SK-N-MC (cell line): ENCODE data around the gene FZD7.

ENCODE experiments used
- DNase-seq: peaks from one replicate; pipeline ENCODE4 v3.0.0-alpha.2; 2011; ENCODE audit warnings: low read depth, low spot score
- H3K27ac ChIP-seq: fragments of 200-600 bp; sonication (generic); 2 replicates; pipeline ENCODE4 v1.5.1; 2016; ENCODE audit warnings: mixed run types
- H3K36me3 ChIP-seq: fragments of 200-600 bp; sonication (generic); 2 replicates; pipeline ENCODE4 v1.6.1; 2017; ENCODE audit warnings: antibody characterized with exemption, low read length, mixed read lengths; ENCODE audit not compliant: insufficient read depth
- H3K4me3 ChIP-seq: fragments of 200-600 bp; sonication (generic); 2 replicates; pipeline ENCODE4 v1.5.1; 2016
- H3K9ac ChIP-seq: fragments of 200-600 bp; sonication (generic); 2 replicates; pipeline ENCODE4 v1.8.0; 2017; ENCODE audit warnings: mixed run types, mixed read lengths; ENCODE audit not compliant: insufficient read length
- H3K9me3 ChIP-seq: fragments of 200-600 bp; sonication (generic); 2 replicates; pipeline ENCODE4 v1.6.1; 2017; ENCODE audit warnings: low read depth, mild to moderate bottlenecking, antibody characterized with exemption, low read length, moderate library complexity, mixed read lengths
- EZH2 ChIP-seq: fragments of 200-600 bp; sonication (generic); IDR thresholded peaks from one replicate; pipeline ENCODE4 v1.6.1; 2017; ENCODE audit warnings: antibody characterized with exemption
- FOXP2 ChIP-seq: optimal IDR thresholded peaks from 2 replicates; pipeline ENCODE3; 2011; ENCODE audit warnings: mild to moderate bottlenecking, moderate library complexity; ENCODE audit not compliant: insufficient read depth; ENCODE audit errors: extremely low read length, control extremely low read depth
- POLR2AphosphoS5 ChIP-seq: IDR thresholded peaks from 2 replicates; pipeline ENCODE4 v1.6.1; 2012; ENCODE audit warnings: mild to moderate bottlenecking, low read depth, low read length, borderline replicate concordance

FZD7 gene

DNA sequence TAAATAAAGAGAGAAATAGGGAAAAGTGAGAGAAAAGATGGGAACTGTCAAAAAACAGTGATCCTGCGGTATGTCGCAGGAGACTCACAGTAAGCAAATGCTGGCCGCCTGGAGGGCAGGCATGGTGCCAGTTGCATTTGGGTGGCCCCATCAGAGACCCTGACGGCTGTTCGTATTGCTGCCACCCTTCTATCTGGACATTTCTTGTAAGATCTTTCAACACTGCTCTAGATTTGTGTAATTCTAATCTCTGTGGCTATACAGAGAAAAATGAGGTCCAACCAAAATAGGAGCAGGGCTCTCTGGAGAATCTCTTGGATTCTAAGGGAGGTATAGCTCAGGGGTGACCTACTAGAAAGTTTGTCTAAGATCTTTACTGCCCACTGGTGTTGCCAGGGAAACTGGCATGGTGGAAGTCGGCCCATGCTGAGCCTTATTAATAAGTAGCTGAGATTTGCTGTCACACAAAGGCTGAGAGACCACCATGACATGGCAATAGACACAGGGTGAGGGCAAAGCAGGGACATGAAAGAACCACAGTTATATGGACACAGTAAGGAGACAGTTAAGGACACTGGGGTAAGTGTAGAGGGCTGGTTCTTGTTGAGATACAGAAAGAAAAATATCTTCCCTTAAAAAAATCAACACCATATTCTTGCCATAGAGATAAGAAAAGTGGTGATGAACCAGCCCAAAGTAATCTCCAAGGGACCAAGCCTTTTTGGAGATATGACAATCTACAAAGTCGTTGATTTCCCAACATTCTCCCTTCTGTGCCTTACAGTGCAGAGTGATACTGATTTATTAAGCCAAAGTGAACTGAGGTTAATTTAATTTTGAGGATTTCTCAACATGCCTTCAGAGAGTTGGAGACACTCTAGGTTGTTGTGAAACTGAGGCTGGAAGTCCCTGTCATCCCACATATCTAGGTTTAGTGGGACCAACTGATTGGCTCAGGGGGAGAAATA lies 26.4 kb upstream of the FZD7 start:
- DNase-seq: no peak
- no peaks in the 10 kb centered on the region for H3K9me3 ChIP-seq
- H3K36me3 ChIP-seq: no peaks in the 10 kb centered on the region
- H3K27ac ChIP-seq: no peak overlapping the region
- H3K9ac ChIP-seq: no peak overlapping the region
- TF ChIP-seq EZH2 (no peak), POLR2AphosphoS5 (no peak), FOXP2 (no peak)
- H3K4me3 ChIP-seq: no peak overlapping the region

DNA sequence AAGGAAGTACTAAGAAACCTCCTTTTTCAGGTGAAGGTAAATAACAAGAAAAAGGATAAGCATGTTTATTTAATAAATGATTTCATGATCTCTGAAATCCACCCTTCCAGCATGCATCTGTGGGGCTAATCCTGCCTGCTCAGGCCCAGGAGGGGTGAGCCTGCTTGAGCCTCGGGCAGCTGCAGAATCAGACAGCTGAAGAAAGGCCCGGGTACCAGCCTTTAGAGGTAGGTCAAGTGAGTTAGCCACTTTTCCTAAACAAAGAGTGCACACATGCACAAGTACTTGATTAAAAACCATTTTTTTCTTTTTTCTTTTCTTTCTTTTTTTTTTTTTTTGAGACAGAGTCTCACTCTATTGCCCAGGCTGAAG lies 25.7 kb upstream of the FZD7 start:
- no peak overlapping the region for H3K27ac ChIP-seq
- H3K36me3 ChIP-seq: no peaks in the 10 kb centered on the region
- H3K9me3 ChIP-seq: no peaks in the 10 kb centered on the region
- H3K4me3 ChIP-seq: no peak overlapping the region
- no peak overlapping the region for H3K9ac ChIP-seq
- no peak for DNase-seq
- no peak for TF ChIP-seq POLR2AphosphoS5
- TF ChIP-seq FOXP2: no peak
- no peak for TF ChIP-seq EZH2

DNA sequence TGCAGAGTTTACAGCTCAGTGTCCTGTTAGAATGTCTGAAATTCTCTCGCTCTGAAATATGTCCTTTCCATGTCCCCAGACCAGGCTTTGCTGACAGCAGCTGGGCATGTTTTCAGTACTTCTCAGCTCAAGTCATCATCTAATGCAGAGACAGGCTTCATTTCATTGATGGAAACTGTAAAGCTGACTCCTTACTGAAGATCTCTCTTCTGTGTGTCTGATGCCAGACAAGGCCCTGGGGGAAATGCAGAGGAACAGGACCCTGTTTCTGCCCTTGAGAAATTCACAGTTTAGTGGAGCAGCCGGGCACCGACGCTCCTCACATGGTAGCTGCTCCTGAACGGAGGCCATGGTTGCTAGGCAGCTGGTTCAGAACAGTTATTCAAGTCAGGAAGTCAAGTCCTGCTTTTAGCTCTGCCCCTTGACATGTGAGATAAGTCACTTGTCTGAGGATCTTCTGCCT lies 24.6 kb upstream of the FZD7 start:
- no peak for DNase-seq
- no peaks in the 10 kb centered on the region for H3K9me3 ChIP-seq
- no peak overlapping the region for H3K4me3 ChIP-seq
- TF ChIP-seq FOXP2 (no peak), EZH2 (no peak), POLR2AphosphoS5 (no peak)
- no peak overlapping the region for H3K27ac ChIP-seq
- no peak overlapping the region for H3K9ac ChIP-seq
- H3K36me3 ChIP-seq: no peaks in the 10 kb centered on the region

DNA sequence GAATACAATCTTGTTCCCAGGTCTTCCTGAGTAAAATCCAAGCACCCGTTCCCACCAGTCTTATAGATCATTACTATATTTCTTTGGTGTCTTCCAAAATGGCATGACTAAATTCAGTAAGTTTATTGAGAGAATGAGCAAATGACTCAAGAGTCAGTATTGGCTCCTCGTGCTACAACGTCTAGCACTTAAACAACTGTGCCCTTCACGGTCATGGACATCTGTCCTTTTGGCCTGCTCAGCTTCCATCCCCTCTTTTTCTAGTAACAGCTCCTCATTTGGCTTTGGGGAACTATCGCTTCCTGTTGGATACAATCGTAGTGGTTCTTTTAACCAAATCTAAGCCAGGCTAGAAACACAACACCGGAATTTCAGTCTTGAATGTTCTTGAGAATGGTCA lies 24.1 kb upstream of the FZD7 start:
- no peaks in the 10 kb centered on the region for H3K9me3 ChIP-seq
- TF ChIP-seq EZH2 (no peak), POLR2AphosphoS5 (no peak), FOXP2 (no peak)

DNA sequence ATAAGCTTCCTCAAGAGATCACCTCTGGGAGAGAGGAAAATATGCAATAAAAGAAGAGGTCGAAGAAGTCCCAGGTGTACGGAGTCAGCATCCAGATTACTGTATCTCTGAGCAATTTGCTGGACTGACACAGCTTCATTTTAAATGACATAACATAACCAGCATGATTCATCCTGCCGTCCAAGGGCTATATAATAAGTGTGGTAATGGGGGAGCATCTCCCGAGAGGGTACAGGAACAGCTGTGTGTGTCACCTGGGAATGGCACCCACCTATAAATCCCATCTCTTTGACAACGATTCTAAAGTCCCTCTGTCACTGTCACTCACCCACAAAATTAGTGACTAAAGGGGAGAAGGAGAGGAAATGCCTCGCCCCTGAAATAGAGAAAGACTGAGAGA lies 19.3 kb upstream of the FZD7 start:
- Histone ChIP-seq H3K9ac (no peak overlapping the region), H3K36me3 (no peaks in the 10 kb centered on the region), H3K27ac (no peak overlapping the region), H3K4me3 (no peak overlapping the region), H3K9me3 (no peaks in the 10 kb centered on the region)
- TF ChIP-seq FOXP2 (no peak), EZH2 (no peak), POLR2AphosphoS5 (no peak)
- no peak for DNase-seq

More for the DNA sequence above, 24.1 kb upstream of the FZD7 start:
- H3K36me3 ChIP-seq: no peaks in the 10 kb centered on the region
- no peak for DNase-seq
- H3K9ac ChIP-seq: no peak overlapping the region
- H3K27ac ChIP-seq: no peak overlapping the region
- no peak overlapping the region for H3K4me3 ChIP-seq

DNA sequence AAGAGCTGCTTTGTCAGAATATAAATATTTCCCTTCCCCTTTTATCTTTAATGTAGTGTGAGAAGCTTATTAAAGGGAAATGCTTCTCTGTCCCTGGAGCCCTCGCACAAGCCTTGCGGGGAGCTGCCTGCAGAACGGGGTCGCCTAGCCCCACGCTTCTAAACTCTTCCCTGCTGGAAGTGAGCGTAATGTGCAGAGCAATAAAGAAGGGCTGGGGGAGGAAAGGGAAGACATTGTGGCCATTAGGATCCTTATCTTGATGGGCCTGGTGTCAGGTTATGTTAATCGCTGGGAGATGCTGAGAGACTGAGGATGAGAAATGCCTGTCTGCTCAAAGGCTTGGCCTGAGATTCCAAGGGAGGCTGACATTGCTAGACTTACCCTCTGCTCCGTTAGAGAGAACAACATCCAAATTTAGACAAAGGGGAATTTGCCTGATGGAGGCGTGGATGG lies 18.9 kb upstream of the FZD7 start:
- Histone ChIP-seq H3K4me3 (no peak overlapping the region), H3K27ac (no peak overlapping the region), H3K36me3 (no peaks in the 10 kb centered on the region), H3K9ac (no peak overlapping the region), H3K9me3 (no peaks in the 10 kb centered on the region)
- no peak for DNase-seq
- TF ChIP-seq FOXP2 (no peak), EZH2 (no peak), POLR2AphosphoS5 (no peak)

DNA sequence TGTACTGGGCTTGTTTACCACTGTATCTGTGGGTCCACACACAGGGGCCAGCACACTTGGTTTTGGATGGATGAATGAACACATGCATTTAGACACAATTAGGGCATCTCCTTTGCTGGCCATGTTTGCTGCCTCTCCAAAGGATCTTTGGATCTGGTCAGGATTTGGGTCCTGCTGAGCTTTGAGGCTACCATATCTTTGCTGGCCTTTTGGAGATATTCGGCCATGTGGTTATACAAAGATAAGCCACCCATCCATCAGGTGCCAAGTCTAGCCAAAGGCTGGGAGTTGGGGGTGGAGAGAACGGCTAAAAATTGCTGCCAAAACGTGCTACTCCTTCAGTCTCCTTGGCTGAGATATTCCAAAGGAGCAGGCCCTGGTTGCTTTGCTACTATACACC lies 18.2 kb upstream of the FZD7 start:
- no peaks in the 10 kb centered on the region for H3K9me3 ChIP-seq
- H3K4me3 ChIP-seq: no peak overlapping the region
- H3K36me3 ChIP-seq: no peaks in the 10 kb centered on the region
- DNase-seq: no peak
- no peak overlapping the region for H3K27ac ChIP-seq
- TF ChIP-seq FOXP2 (no peak), EZH2 (no peak), POLR2AphosphoS5 (no peak)
- no peak overlapping the region for H3K9ac ChIP-seq

DNA sequence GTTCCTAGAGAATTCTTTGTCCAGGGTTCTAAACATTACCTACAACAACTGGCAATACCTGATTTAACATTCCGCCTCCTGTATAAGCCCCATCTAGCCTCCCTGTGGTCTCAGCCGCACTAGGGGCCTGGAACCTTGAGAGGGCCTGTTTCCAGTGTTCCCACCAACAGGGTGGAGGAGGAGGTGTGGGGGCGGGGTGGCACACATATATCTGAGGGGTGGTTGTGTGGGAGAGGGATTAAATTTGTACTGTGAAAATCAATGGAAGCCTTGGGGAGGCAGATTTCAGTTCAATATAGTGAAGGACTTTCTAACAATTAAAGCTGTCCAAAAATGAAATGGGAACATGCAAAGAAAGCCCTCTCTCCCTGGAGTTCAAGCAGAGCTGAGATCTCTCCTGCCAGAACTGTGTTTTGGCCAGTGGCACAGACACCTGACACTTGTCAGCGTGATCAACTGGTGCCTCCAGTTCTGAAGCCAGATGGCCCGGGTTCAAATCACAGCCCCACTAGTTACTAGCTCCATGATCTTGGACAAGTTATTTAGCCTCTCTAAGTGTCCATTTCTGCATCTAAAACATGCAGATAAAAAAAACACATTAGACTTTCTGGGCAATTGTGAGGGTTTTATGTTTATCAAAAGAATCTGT lies 17.0 kb upstream of the FZD7 start:
- H3K27ac ChIP-seq: no peak overlapping the region
- H3K9ac ChIP-seq: no peak overlapping the region
- no peak for DNase-seq
- no peaks in the 10 kb centered on the region for H3K36me3 ChIP-seq
- H3K9me3 ChIP-seq: no peaks in the 10 kb centered on the region
- TF ChIP-seq EZH2 (no peak), FOXP2 (no peak), POLR2AphosphoS5 (no peak)
- H3K4me3 ChIP-seq: no peak overlapping the region
